ENCODE measurements around the gene RNF167.
"Not testable (repeated sequence)": the region's sequence is repeated elsewhere in the genome, so short reads cannot be mapped to it uniquely, and the experiment has no call there.

Gene RNF167

GRCh38 chr17:4902540-4902939 lies 37.5 kb upstream of the RNF167 start:
- no peak for DNase-seq (ENCODE audit: low read depth)

GRCh38 chr17:4903051-4903818 lies 36.8 kb upstream of the RNF167 start, which contains the start of gene CHRNE:
CHRNE (minus strand) TSS chr17:4903098; CDS start chr17:4903063, 35 bp downstream.
- DNase-seq (ENCODE audit: low read depth), result peak; percentile 73

GRCh38 chr17:4906642-4907041 lies 33.4 kb upstream of the RNF167 start:
- not testable (repeated sequence) for DNase-seq (ENCODE audit: low read depth)

- DNase-seq (ENCODE audit: low read depth), result no peak
Measured at GRCh38 chr17:4908301-4908700, 31.8 kb upstream of the RNF167 start.

- DNase-seq (ENCODE audit: low read depth), result peak; percentile 49
Measured at GRCh38 chr17:4908711-4909496, 31.2 kb upstream of the RNF167 start.

DNA sequence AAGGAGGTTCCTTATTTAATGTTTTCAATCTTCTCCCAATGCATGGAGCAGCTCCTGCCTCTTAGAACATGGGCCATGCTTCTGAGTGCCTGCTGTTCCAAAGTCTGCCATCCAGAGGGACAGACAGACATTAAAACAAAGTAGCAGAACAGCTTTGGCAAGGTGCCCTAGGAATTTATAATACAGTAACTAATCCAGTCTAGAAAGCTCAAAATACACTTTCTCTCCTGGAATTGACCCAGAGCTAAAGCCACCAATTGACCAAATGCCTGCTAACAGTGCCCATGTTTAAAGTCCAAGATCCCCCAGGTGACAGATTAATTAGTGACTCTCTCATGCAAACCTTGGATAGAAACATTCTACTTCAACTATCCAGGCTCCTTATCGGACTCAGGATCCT lies 26.1 kb upstream of the RNF167 start:
- DNase-seq (ENCODE audit: low read depth), result no peak

- DNase-seq (ENCODE audit: low read depth), result not testable (repeated sequence)
Measured at GRCh38 chr17:4914551-4914950, 25.5 kb upstream of the RNF167 start.

DNA sequence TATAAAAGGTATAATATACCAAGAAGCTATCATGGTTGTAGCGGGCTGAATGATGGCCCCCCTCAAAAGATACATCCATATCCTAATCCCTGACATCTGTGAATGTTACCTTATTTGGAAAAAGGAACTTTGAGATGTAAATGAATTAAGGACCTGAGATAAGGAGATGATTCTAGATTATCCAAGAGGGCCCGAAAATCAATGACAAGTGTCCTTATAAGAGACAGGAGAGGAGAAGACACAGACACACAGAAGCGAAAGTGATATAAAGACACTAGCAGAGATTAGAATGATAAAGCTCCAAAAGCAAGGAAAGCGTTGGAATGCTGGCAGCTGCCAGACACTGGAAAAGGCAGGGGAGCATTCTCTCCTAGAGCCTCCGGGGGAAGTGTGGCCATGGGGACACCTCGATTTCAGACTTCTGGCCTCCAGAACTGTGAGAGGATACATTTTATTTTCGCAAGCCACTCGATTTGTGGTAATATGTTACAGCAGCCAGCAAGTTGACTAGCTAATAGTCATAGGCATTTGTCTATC lies 20.5 kb upstream of the RNF167 start:
- no peak for DNase-seq (ENCODE audit: low read depth)

DNA sequence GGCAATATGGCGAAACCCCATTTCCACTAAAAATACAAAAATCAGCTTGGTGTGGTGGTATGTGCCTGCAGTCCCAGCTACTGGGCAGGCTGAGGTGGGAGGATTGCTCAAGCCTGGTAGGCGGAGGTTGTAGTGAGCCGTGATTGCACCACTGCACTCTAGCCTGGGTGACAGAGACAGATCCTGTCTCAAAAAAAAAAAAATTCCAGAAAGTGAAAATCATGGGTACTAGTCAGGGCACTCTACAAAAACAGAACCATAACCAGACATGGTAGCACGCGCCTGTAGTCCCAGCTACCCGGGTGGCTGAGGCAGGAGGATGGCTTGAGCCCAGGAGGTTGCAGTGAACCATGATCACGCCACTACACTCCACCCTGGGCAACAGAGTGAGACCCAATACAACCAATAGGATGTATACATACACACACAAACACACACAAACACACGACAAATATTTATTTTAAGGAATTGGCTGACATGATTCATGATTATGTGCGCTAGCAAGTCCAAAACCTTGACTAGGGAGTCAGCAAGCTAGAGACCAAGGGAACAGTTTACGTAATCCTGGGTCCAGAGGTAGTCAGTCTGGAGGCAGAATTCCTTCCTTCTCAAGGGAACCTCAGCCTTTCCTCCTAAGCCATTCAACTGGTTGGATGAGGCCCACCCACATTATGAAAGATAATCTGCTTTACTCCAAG lies 19.6 kb upstream of the RNF167 start:
- DNase-seq (ENCODE audit: low read depth), result no peak

- DNase-seq (ENCODE audit: low read depth), result no peak
Measured at GRCh38 chr17:4921320-4921719, 18.7 kb upstream of the RNF167 start.

DNA sequence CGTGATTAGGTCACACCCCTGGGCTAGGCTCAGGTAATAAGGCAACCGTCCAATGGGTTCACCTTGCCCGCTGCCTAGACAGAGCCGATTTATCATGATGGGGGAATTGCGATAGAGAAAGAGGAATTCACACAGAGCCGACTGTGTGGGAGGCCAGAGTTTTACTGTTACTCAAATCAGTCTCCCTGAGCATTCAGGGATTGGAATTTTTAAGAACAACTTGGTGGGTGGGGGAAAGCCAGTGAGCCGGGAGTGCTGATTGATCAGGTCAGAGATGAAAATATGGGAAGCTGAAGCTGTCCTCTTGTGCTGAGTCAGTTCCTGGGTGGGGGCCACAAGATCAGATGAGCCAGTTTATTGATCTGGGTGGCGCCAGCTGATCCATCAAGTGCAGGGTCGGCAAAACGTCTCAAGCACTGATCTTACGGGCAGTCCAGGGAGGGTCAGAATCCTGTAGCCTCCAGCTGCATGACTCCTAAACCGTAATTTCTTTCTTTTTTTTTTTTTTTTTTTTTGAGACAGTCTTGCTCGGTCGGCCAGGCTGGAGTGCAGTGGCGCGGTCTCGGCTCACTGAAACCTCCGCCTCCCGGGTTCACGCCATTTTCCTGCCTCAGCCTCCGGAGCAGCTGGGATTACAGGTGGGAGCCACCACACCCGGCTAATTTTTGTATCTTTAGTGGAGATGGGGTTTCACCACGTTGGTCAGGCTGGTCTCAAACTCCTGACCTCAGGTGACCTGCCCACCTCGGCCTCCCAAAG lies 13.3 kb upstream of the RNF167 start:
- not testable (repeated sequence) for DNase-seq (ENCODE audit: low read depth)

DNA sequence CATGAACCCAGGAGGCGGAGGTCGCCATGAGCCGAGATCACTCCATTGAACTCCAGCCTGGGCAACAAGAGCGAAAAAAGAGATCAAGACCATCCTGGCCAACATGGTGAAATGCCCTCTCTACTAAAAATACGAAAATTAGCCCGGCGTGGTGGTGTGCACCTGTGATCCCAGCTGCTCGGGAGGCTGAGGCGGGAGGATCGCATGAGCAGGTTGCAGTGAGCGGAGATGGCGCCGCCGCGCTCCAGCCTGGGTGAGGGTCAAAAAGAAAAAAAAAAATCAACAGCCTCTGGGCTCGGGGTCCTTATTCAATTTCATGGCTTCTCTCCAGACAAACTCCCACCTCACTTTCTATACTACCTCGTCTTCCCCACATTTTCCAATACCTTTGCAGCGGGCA lies 11.2 kb upstream of the RNF167 start:
- no peak for DNase-seq (ENCODE audit: low read depth)

- no peak for DNase-seq (ENCODE audit: low read depth)
Measured at GRCh38 chr17:4931963-4932362, 8.1 kb upstream of the RNF167 start, which contains the start of gene GP1BA. GP1BA (plus strand) TSS chr17:4932277; CDS start chr17:4932605, 328 bp downstream.

GRCh38 chr17:4932756-4933155 lies 7.3 kb upstream of the RNF167 start:
- DNase-seq (ENCODE audit: low read depth), result no peak

GRCh38 chr17:4933646-4934045 lies 6.4 kb upstream of the RNF167 start:
- no peak for DNase-seq (ENCODE audit: low read depth)

DNA sequence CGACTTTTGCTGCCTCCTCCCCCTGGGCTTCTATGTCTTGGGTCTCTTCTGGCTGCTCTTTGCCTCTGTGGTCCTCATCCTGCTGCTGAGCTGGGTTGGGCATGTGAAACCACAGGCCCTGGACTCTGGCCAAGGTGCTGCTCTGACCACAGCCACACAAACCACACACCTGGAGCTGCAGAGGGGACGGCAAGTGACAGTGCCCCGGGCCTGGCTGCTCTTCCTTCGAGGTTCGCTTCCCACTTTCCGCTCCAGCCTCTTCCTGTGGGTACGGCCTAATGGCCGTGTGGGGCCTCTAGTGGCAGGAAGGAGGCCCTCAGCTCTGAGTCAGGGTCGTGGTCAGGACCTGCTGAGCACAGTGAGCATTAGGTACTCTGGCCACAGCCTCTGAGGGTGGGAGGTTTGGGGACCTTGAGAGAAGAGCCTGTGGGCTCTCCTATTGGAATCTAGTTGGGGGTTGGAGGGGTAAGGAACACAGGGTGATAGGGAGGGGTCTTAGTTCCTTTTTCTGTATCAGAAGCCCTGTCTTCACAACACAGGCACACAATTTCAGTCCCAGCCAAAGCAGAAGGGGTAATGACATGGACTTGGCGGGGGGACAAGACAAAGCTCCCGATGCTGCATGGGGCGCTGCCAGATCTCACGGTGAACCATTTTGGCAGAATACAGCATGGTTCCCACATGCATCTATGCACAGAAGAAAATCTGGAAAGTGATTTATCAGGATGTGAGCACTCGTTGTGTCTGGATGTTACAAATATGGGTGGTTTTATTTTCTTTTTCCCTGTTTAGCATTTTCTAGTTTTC lies 5.7 kb upstream of the RNF167 start:
- no peak for DNase-seq (ENCODE audit: low read depth)

DNA sequence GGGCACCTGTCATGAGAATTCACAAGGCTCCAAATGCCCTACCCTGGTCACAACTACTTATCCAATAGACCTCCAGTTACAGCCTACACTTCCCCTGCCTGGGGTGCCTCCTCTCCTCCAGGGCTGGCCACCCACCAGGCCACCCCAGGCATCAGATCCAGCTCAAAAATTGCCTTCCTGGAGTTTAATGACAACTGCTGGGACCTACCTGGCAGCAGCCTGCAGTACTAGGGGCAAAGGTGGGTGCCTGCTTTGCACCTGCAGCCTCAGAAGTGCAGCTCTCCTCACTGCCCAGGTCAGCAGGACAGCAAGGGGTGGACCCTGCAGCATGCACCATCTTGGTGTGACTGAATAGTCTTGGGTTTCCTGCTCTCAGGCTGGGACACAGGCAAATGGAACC lies 4.4 kb upstream of the RNF167 start:
- no peak for DNase-seq (ENCODE audit: low read depth)

- DNase-seq (ENCODE audit: low read depth), result no peak
Measured at GRCh38 chr17:4936436-4936835, 3.6 kb upstream of the RNF167 start.

GRCh38 chr17:4937553-4937952 lies 2.5 kb upstream of the RNF167 start:
- DNase-seq (ENCODE audit: low read depth), result no peak

- DNase-seq (ENCODE audit: low read depth), result no peak
Measured at GRCh38 chr17:4938069-4938491, 2.0 kb upstream of the RNF167 start.

Data from T follicular helper cell (primary cell).